CD4-positive, alpha-beta T cell treated with Interleukin-4 for 1 hour (primary cell): ENCODE data around the gene ETV1.
"Not testable (repeated sequence)": the region's sequence is repeated elsewhere in the genome, so short reads cannot be mapped to it uniquely, and the experiment has no call there.

ENCODE experiments used
- DNase-seq, 2 donors: peaks; one replicate each; pipeline ENCODE4 v3.0.0-alpha.2; 2020 to 2022

ETV1 gene

GRCh38 chr7:13920053-13920697 is 69.3 kb downstream of the ETV1 start:
- no peak for DNase-seq

- DNase-seq: not testable (repeated sequence)
These were observed 71.1 kb downstream of the ETV1 start for GRCh38 chr7:13918333-13918732.

GRCh38 chr7:13917103-13917502 is 72.4 kb downstream of the ETV1 start:
- DNase-seq: not testable (repeated sequence)

GRCh38 chr7:13915891-13916290 is 73.6 kb downstream of the ETV1 start:
- no peak for DNase-seq

GRCh38 chr7:13912715-13913278 is 76.7 kb downstream of the ETV1 start:
- DNase-seq: no peak

- no peak for DNase-seq
These were observed 77.6 kb downstream of the ETV1 start for GRCh38 chr7:13911909-13912308.

- peak in 1 of 2 donors; percentile 25 for DNase-seq
These were observed 78.5 kb downstream of the ETV1 start for GRCh38 chr7:13910805-13911551.

GRCh38 chr7:13908667-13909397 is 80.6 kb downstream of the ETV1 start:
- DNase-seq: peak in 1 of 2 donors; percentile 40

GRCh38 chr7:13907831-13908230 is 81.6 kb downstream of the ETV1 start:
- DNase-seq: no peak

GRCh38 chr7:13904689-13905088 is 84.8 kb downstream of the ETV1 start:
- DNase-seq: no peak

GRCh38 chr7:13904007-13904406 is 85.5 kb downstream of the ETV1 start:
- DNase-seq: no peak

- DNase-seq: no peak
These were observed 87.9 kb downstream of the ETV1 start for GRCh38 chr7:13901577-13901976.

GRCh38 chr7:13898957-13899670 is 90.4 kb downstream of the ETV1 start:
- no peak for DNase-seq

- no peak for DNase-seq
These were observed 91.6 kb downstream of the ETV1 start for GRCh38 chr7:13897819-13898218.

GRCh38 chr7:13894954-13895353 is 94.5 kb downstream of the ETV1 start:
- no peak for DNase-seq

GRCh38 chr7:13894377-13894776 is 95.1 kb downstream of the ETV1 start:
- no peak for DNase-seq

GRCh38 chr7:13890793-13891192 is 98.7 kb downstream of the ETV1 start:
- DNase-seq: no peak

- DNase-seq: no peak
These were observed 103.1 kb downstream of the ETV1 start for GRCh38 chr7:13886356-13886755.

- DNase-seq: no peak
These were observed 107.4 kb downstream of the ETV1 start for GRCh38 chr7:13882051-13882450.

- DNase-seq: no peak
These were observed 108.7 kb downstream of the ETV1 start for GRCh38 chr7:13880789-13881188.

GRCh38 chr7:13879994-13880686 is 109.3 kb downstream of the ETV1 start:
- DNase-seq: no peak

- no peak for DNase-seq
These were observed 110.3 kb downstream of the ETV1 start for GRCh38 chr7:13879143-13879542.
